Anterior cingulate cortex (tissue), 58 donors: Measurements from ENCODE around the gene BRI3BP.
"Not testable (repeated sequence)": the region's sequence is repeated elsewhere in the genome, so short reads cannot be mapped to it uniquely, and the experiment has no call there.

Source experiments
- DNase-seq, 58 donors: peaks; one replicate each; lab custom pipeline; 2025; lab: John Stamatoyannopoulos, UW

Gene BRI3BP

DNA sequence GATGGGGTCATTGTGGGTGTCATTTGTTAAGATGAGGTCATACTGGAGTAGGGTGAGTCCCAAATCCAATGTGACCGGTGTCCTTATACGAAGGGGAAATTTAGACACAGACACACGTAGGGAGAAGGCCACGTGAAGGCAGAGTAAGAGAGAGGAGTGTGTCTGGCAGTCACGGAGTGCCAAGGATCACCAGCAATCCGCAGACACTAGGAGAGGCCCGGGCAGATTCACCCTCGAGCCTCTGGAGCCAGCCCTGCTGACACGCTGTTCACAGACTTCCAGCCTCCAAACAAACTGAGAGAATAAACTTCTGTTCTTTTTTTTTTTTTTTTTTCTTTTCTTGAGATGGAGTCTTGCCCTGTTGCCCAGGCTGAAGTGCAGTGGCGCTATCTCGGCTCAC, 24.9 kb downstream of the BRI3BP start:
- DNase-seq: no peak

DNA sequence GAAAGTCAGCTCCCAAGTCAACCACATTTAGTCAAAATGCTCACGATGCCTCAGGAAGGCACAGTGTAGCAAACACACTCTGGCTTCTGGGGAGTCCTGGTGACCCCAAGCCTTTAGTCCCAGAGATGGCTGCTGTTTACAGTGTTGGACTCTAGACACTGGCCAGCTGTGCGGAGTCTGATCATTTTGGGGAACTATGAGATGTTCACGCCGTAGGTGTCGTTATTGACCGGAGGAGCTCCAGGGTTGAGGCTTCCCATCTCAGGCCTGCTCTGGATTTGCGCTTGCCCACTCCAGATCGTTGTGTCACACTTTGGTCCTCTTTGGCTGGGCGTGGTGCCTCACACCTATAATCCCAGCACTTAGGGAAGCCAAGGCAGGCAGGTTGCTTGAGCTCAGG, 27.7 kb downstream of the BRI3BP start:
- no peak for DNase-seq

DNA sequence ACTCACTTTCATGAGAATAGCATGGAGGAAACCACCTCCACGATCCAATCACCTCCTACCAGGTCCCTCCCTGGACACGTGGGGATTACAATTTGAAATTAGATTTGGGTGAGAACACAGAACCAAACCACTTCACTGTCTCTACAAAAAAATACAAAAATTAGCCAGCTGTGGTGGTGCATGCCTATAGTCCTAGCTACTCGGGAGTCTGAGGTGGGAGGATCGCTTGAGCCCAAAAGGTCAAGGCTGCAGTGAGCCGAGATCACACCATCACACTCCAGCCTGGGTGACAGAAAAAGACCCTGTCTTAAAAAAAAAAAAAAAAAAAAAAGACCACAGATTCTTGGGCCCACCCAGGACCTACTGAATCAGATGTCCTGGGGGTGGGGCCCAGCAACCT, 28.3 kb downstream of the BRI3BP start:
- no peak for DNase-seq

DNA sequence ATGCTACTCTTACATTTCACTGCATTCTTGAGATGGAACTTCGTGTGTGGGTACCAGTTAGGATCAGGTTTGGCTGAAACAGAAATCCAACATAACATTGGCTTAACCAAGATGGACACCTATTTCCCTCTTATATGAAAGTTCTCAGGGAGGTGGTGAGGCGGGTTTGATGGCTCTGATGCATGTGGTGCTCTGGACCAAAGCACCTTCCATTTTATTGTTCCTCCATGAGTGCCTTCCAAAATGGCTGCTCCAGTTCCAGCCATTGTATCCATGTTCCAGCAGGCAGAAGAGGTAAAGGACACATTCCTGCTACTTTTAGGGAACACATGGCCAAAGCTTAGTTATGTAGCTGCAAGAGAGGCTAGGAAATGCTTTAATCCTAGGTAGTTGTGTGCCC, 29.6 kb downstream of the BRI3BP start:
- no peak for DNase-seq

DNA sequence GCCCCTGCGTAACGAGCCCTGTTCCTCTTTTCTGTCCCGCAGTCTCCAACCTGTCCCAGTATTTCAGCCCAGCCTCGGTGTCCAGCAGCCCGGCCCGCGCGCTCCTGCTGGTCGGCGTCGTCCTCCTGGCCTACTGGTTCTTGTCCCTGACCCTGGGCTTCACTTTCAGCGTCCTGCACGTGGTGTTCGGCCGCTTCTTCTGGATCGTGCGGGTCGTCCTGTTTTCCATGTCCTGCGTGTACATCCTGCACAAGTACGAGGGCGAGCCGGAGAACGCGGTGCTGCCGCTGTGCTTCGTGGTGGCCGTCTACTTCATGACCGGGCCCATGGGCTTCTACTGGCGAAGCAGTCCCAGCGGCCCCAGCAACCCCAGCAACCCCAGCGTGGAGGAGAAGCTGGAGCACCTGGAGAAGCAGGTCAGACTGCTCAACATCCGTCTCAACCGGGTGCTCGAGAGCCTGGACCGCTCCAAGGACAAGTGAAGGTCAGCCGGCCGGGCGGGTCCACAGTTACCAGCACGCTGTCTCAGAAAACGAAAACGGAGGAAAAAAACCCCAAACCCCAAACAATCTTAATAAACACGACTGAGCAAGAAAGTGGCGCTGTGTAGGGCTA, 31.6 kb downstream of the BRI3BP start:
- no peak for DNase-seq

DNA sequence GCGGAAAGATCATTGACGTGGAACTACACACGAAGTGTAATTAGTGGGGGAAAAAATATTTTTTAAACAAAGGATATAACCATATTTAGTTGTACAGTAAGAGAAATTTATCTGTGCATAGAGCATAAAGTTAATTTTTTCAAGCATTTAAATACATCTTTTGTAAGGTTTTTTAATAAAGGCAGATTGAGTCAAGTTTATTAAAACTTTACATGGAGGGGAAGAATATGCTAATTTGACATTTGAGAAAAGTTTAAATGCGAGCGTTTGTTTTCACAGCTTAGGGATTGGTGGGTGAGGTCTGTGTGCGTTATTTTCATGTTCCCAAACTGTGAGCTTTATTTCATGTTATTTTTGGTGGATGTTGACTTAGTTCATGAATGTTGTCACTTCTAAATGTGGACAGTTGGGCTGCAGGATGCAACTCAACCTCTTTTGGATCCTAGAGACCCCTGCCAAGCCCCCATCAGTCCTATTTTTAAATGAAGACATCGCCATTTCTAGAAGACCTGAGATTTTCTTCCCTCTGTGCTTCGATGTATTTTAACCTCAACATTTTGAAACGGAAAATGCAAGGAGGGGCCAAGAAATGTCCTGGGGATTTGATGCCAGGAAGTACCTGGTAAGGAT, 32.3 kb downstream of the BRI3BP start:
- no peak for DNase-seq

DNA sequence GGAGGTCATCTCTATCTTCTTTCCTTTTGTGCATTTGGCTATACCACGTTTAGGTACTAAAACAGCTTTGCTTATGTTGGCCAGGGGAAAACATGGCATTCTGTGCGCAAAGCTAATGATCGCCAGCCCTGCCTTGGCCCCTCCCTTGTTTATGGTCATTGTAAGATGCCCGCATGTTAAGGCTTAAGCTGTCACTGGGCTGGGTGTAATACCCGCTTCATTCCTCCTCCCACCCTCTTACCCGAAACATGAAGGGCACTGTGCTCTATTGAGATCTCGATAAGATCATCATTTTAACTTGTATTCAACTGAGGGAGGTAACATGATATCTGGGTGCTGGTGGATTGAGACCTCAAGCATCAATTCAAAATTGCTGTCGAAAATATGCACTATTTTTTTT, 34.7 kb downstream of the BRI3BP start:
- no peak for DNase-seq

DNA sequence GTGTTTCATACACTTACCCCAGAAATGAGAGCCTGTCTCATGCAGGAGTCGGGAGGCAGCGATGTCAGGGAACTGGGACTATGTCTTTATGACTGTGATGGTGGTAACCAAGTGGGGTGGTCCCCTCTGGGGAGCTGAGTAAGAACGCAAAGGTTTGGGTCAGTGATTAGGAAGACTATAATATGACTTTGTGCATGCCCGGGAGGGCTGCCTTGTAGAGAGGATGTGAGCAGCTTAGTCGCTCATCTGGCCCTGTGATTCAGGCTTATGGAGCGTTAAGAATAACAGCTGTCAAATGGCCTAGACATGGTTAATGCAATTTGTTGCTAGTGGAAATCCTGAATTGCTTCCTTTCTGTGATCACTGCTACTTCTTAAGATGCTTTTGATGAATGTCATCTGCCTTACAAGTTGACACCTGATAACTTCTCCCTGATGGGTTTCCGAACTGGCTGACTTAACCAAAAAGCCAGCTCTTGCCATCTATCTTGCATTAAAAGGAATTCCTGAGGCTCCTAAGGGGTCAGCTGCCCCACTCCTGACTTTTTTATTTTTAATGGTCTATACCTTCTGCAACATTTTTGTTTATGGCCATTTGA, 36.4 kb downstream of the BRI3BP start:
- DNase-seq: no peak

DNA sequence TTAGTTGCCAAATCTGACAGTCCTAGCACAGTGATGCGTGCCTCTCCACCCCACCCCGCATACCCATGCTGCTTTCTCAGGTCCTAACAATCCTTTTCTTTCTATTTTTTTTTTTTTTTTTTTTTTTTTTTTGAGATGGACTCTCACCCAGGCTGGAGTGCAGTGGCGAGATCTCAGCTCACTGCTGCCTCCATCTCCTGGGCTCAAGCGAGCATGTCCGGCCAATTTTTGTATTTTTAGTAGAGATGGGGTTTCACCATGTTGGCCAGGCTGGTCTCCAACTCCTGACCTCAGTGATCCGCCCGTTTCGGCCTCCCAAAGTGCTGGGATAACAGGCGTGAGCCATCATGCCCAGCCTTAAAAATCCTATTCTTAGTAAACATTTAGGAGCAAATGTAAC, 38.0 kb downstream of the BRI3BP start:
- not testable (repeated sequence) for DNase-seq

DNA sequence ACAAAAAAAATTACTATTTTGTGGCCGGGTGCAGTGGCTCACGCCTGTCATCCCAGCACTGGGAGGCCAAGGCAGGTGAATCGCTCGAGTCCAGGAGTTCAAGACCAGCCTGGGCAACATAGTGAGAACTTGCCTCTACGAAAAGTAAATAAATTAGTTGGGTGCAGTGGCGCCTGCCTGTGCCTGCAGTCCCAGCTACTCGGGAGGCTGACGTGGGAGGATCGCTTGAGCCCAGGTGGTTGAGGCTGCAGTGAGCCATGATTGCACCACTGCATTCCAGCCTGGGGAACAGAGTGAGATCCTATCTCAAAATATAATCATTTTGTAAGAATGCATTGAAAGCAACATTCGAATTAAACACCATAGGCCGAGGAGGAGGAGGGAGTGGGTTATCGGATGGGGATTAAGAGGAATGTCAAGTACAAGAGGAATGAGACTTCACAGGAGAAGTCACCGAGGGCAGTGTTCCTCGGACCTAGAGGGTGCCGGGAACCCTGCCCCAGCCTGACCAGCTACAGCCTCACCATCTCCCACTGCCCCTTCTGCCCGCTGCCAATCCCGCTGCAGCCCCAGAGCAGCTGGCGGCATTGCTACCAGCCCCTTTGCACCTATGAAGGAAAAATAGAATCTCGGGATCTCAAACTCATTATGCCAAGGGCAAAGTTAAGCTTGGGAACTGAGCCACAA, 39.2 kb downstream of the BRI3BP start:
- no peak for DNase-seq

DNA sequence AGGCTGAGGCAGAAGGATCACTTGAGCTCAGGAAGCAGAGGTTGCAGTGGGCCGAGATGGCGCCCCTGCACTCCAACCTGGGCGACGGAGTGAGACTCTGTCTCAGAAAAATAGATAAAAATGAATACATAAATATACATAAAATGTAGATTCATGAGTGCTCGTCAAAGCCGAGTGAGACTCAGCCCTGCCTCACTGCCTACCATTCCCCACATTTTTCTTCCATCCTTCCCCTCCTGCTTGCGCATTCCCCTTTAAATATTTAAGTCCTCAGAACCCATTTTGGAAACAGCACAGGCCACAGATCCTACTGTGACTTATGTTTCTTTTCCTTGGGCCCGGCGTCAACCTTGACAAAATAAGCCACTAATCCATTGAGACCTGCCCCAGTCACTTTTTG, 39.8 kb downstream of the BRI3BP start:
- DNase-seq: no peak

DNA sequence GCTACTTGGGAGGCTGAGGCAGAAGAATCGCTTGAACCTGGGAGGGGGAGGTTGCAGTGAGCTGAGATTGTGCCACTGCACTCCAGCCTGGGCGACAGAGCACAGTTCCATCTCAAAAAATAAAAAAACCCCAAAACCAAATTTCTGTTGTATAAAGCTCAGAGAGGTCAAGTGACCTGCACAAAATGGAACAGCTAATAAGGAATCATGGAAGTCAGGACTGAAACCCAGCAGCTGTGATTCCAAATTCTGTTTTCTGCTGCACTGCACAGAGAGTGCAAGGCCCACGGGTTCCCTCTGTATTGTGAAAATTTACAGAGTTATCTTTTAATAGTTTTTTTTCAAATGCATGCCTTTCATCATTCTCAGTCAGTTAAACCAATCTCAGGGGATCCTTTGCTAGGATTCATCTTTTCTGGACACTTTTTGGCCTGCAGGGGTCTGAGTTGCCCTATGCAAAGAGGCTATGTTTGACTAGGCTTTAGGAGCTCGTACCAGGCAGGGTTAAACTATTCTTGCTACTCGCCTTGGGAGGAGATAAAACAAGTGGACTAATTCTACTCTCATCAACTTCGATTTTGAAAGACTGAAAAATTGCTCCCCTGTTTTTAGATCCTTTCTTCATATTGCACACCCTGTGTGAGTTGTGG, 45.7 kb downstream of the BRI3BP start:
- DNase-seq: no peak

DNA sequence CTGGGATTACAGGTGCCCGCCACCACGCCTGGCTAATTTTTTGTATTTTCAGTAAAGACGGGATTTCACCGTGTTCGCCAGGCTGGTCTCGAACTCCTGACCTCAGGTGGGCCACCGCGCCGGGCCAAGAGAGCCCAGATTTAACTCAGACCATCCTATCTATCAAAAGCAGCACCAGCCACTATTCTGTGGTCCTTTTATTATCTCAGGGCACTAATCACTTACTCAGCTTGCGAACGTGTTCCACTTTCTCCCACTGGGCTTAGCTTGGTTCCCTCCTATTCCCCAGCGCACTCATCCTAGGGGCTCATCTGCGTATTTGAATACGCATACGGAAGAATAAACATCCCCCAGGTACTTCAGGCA, 55.6 kb downstream of the BRI3BP start:
- DNase-seq: no peak

DNA sequence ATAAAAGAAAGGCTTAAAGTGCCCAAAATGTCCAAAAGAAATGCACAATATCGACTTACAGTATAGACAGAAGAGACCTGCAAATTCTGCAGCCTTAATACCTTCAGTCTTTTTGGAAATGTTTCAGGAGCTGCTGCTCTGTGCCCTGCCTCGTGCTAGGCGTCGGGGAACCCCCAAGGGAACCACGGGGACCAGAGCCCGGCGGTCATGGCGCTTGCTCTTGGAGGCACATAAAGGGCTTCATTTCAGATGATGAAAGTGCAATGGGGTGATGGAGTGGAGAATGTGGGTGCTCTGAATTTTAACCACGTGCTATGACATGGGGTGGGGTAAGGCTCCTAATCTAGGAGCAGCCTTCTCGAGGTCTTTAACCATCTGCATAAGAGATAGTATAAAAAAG, 57.0 kb downstream of the BRI3BP start:
- DNase-seq: no peak

DNA sequence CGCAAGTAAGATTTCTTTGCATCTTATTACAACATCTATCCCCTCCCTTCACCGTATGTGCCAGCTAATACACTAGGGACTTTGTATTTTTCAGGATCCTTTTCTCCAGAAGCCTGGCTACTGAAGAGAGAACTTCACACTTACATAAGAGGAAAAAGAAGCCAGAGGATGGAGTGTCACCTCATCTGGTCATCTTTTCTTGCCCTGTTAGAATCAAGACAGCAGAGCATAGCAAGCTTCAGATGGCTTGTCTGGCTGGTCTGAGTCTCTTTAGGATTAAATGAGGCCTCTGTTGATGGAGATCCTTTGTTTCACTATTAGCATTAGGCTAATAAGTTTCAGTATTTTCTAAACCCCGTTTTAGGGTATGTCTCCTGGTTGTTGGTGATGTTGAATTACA, 57.4 kb downstream of the BRI3BP start:
- no peak for DNase-seq

DNA sequence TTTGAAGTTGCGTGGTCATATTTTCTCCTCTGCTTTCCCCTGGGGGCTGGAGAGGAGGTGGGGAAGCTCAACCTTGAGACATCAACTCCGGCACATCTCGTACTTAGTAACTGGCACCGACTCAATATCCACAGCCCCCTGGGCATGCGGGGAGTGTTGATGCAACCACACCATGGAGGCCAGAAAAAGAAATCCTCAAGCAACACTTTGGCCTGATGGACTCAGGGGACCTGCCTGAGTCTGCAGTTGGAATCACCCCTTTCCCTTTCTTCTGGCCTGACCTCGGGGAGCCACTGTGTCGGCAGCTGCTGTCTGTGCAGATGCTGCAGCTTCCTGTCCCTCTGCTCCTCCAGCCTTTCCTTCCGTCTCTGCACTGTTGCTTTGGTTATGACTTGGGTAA, 60.4 kb downstream of the BRI3BP start:
- no peak for DNase-seq

DNA sequence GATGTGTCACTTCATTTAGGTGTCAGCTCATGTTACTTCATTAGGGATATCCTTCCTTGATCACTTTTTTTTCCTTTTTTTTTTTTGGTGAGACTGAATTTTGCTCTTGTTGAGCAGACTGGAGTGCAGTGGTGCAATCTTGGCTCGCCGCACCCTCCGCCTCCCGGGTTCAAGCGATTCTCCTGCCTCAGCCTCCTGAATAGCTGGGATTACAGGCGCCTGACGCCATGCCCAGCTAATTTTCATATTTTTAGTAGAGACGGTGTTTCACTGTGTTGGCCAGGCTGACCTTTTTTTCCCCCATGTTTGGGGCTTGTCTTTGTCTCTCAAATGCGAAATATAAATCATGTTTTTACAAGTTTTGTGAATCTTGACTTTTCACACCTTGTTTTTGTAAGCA, 62.1 kb downstream of the BRI3BP start:
- no peak for DNase-seq

DNA sequence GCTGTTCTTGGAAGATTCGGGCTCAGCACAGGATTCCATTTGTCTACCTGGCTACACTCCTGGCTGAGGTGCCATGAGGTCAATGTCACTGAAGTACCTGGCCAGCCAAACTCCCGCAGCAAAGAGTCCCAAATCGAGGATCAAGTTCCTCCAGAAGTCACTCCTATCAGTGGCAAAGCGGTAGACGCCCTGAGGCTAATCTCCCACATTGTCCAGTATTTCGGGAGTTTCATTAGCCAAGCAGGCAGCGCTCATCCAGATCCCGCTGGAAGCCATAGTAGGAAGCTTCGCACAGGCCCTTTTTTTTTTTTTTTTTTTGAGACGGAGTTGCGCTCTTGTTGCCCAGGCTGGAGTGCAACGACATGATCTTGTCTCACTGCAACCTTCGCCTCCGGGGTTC, 62.9 kb downstream of the BRI3BP start:
- DNase-seq: no peak

DNA sequence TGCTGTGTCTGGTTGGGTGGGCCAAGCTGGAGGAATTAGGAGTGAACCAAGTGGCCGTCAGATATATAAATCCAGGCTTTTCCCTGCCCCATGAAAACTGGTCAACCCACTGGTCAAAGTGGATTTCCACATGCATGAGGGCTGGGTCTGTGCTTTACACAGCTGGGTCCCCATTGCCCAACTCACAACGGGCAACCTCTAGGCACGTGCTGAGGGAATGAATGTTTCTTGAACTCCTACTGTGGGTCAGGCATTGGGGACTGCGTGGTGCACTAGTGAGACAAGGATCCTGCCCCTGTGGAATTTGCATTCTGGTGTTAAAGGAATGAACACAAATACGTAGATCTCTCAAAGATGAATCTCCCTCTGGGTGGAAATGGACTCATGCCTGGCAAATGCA, 64.3 kb downstream of the BRI3BP start:
- DNase-seq: no peak

DNA sequence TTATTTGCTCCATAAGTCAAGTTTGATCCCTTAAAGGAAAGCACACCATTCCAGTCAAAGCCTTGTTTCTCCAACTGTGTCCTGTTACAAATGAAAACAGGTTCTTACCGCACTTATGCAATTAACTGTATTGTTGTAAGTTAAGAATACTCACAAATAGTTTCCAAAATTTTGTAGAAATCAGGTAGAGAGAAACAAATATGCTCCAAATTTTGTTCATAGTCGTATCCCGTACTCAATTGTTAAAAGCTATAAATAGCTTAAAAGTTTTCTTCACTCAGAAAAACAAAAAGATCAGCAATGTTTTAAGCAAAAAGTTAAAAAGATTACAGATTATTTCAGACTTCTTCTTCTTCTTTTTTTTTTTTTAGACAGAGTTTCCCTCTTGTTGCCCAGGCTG, 67.8 kb downstream of the BRI3BP start:
- DNase-seq: no peak

DNA sequence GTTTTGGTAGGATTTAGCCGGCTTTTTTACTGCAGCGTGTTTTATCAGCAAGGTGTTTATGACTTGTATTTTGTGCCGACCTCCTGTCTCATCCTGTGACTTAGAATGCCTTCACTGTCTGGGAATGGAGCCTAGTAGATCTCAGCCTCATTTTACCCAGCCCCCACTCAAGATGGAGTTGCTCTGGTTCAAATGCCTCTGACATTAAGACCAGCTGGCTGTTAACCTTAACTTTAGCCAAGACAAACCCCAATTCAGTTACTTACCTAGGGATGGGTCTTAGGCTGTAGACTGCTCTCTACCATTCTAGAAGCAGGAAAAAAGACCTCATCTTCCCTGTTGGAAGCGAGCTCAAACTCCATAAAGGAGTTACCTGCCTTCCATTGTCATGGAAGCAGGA, 70.1 kb downstream of the BRI3BP start:
- DNase-seq: not testable (repeated sequence)
